HUES6 (cell line): ENCODE results near the gene TBC1D2B.
"Not testable (repeated sequence)": the region's sequence is repeated elsewhere in the genome, so short reads cannot be mapped to it uniquely, and the experiment has no call there.

Experiments used
- H3K27ac ChIP-seq: 2 replicates; pipeline ENCODE4 v1.7.0; 2013; ENCODE audit warnings: low read depth, mild to moderate bottlenecking, low read length, inconsistent platforms
- H3K27me3 ChIP-seq: 2 replicates; pipeline ENCODE4 v1.6.1; 2013; ENCODE audit warnings: low read length; ENCODE audit not compliant: control insufficient read depth, insufficient read depth
- H3K36me3 ChIP-seq: 2 replicates; pipeline ENCODE4 v1.6.1; 2013; ENCODE audit warnings: low read length; ENCODE audit not compliant: control insufficient read depth, insufficient read depth
- H3K4me1 ChIP-seq: 2 replicates; pipeline ENCODE4 v1.6.1; 2013; ENCODE audit warnings: low read length; ENCODE audit not compliant: control insufficient read depth, insufficient read depth
- H3K4me3 ChIP-seq: 2 replicates; pipeline ENCODE4 v1.5.1; 2013; ENCODE audit warnings: low read depth, low read length
- H3K9ac ChIP-seq: one replicate; pipeline ENCODE4 v1.6.1; 2013; ENCODE audit warnings: mild to moderate bottlenecking, low read length
- H3K9me3 ChIP-seq: 2 replicates; pipeline ENCODE4 v1.6.1; 2013; ENCODE audit warnings: low read depth, low read length; ENCODE audit not compliant: control insufficient read depth, insufficient read depth

TBC1D2B gene

DNA sequence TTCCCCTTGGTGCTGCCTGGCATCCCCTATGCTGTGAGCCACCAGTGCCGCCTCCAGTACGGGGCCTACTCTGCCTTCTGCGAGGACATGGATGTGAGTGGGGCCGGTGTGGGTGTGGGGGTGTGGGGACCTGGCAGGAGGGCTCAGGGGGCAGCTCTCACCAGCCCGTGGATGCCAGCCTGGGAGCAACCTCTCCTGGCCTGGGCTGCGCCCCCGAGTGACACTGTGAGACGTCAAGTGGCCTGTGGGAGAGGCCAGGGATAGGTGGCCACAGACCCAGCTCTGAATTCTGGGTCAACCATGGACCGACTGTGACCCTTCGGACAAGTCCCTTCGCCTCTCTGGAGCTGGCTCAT lies 101.4 kb downstream of the TBC1D2B start:
- H3K36me3 ChIP-seq, H3K9me3 ChIP-seq, H3K27me3 ChIP-seq, H3K9ac ChIP-seq, H3K4me3 ChIP-seq, H3K4me1 ChIP-seq, H3K27ac ChIP-seq: not testable (repeated sequence)

DNA sequence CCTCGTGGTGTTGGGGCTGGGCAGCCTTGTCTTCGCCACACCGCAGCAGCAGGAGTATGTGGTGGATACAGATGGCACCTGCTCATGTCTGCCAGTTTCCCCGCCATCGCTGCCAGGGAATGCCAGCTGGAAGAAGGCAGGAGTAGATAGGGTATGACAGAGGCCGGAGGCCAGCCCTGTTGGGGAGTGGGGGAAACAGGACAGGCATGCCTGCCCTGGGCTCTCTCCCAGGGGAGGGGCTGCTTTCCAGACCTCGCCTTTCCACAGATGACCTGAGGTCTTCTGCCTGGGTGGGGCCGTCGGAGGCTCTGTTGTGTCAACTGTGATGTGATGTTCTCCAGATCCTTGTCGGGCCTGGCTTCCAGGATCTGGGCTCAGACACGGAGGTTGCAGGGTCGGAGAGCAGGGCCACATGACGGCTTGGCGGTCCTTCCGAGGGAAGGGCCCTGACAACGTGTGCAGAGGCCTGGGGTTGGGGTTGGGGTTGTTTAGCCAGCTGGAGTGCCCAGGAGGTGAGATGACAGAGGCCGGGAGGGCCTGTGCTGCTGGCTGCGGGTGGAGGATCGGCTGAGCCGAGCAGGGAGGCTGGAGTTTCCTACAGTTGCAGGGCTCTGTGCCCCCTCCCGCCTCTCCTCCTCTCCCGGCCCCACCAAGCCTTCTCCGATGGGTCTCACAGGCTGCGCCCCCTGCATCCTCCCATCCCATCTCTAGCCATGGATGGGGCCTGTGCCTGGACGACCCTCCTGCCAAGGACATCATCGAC lies 102.0 kb downstream of the TBC1D2B start:
- H3K36me3 ChIP-seq = no peaks in the 10 kb centered on the region
- H3K27me3 ChIP-seq = no peaks in the 10 kb centered on the region
- no peaks in the 10 kb centered on the region for H3K4me1 ChIP-seq
- H3K9me3 ChIP-seq = no peaks in the 10 kb centered on the region
- no peak overlapping the region for H3K27ac ChIP-seq
- no peak overlapping the region for H3K4me3 ChIP-seq
- H3K9ac ChIP-seq = no peak overlapping the region

DNA sequence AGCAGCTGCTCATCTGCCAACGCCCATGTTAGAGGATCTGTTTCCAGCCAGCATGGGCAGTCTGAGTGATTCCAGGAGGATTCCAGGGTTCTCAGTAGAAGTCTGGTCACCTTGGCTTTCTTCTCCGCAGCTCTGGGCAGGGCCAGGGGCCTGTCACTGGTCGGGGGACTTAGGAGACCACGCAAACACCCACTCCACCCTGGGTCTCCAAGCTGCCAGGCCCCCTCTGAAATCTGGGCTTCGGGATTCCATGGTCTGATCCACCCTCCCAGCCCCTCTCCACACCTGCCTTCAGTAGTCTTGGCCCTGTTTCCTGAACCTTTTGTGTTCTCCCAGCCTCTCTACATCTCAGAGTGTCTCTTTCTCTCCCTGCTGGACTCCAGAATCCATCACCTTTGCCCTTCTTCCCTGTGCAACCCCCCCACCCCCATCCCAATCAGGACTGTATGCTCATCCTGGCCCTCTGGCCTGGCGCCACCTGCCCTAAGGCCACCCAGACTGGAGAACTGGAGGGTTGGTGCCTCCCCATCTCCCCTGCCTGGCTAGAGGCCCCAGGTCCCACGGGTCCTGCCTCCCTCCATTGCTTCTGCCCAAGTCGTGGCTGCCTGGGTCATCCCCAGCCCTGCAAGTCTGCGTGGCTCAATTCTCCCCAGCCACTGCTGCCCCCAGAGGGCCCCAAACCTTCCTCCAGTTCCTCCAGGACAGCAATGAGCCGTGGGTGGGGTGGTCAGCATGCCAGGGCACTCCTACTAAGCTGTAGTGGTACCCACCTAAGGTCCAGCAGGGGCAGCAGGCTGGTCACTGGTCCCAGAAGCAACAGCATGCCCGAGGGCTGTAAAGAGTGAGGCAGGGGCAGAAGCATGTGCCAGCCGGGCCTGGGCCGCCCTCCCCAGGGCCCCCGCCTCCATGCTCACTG lies 102.8 kb downstream of the TBC1D2B start:
- Histone ChIP-seq H3K27me3 (no peaks in the 10 kb centered on the region), H3K9me3 (no peaks in the 10 kb centered on the region), H3K4me1 (no peaks in the 10 kb centered on the region), H3K9ac (no peak overlapping the region), H3K4me3 (no peak overlapping the region), H3K36me3 (no peaks in the 10 kb centered on the region), H3K27ac (no peak overlapping the region)

DNA sequence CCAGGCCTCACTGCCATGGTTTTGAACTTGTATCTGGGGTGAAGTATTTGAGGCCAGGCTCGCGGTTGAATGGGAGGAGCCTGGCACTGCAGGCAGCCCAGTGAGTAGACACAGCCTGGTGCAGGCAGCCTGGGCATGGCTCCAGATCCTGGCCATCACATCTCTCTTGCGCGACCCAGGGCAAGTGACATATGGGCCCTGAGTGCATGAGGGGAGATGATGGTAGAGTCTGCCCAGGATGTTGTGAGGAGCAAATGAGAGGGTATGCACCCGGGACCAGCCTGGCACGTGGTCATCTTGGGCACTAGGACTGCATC lies 103.5 kb downstream of the TBC1D2B start:
- H3K9me3 ChIP-seq = no peaks in the 10 kb centered on the region
- H3K4me1 ChIP-seq = no peaks in the 10 kb centered on the region
- H3K9ac ChIP-seq = no peak overlapping the region
- no peak overlapping the region for H3K4me3 ChIP-seq
- H3K36me3 ChIP-seq = no peaks in the 10 kb centered on the region
- H3K27ac ChIP-seq = no peak overlapping the region
- H3K27me3 ChIP-seq = no peaks in the 10 kb centered on the region

DNA sequence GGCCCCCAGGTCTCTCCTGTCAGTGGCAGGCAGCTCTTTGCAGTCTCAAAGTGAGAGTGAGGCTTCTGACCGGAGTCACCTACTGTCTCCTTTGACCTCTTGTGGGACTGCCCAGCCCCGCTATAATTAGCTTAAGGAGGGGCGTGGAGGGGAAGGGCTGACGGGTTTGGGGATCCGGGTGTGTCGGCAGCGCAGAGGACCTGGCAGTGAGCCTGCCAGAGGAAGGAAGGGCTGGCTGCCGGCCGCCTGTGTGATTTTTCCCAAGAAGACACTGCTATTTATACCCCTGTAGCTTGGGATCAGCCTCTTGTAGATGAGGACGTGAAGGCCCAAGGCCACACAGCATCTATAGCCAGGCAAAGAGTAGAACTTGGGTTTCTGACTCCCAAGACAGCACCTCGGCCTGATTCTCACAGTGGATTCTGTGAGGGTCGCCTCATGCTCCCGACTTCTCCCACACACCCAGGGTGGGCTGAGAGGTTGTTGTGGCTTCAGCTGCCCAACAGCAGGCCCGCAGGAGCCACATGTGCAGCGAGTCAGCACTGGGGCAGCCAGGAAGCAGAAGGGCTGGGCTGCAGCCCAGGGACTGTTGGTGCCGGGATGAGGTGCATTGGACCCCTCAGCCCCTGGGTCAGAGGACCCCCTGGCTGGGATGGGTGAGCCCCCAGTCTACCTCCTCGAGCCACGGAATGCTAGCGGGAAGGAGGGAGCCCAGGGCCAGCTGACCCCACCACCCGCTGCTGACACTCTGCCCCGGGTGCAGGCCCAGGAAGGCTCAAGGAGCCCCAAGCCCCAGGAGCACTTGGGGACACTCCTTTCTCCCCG lies 104.0 kb downstream of the TBC1D2B start:
- not testable (repeated sequence) for H3K4me1 ChIP-seq, H3K9ac ChIP-seq, H3K27me3 ChIP-seq, H3K4me3 ChIP-seq, H3K27ac ChIP-seq, H3K36me3 ChIP-seq, H3K9me3 ChIP-seq

DNA sequence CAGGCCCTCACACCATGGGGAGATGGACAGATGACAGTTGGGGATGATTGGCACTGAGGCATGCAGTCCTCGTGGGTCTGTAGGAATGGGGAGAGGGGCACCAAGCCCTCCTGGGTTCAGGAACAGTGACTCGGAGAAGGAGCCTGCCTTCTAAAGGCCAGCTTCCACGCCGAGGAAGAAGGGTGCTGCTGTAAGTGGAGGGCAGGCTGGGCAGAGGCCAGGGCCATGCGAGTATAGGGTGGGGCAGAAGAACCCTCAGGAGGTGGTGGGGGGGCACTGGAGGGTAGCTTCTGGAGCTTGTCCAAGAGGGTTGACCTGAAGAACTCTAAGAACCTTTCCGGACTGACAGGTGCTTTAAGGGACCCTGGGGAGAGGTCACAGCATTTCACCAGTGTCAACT lies 104.8 kb downstream of the TBC1D2B start:
- H3K36me3 ChIP-seq, H3K9ac ChIP-seq: not testable (repeated sequence)

DNA sequence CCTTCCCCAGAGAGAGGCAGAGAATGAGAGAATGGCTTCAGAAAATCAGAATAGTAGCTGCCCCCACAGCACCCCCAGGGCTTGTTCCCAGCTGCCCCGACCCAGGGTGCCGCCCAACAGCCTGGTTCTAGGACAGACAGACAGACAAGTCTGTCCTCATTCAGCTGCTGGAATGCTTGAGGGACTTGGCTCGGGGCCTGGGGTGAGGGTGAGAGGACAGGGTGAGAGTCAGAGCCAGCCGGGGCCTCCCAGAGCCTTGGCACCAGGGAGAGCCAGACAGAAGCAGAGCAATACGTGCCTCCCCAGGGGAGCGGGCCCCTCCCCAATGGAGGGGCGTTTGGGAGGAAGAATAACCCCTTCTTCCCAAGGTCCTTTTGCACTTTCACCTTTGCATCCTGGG lies 105.6 kb downstream of the TBC1D2B start:
- H3K4me3 ChIP-seq, H3K36me3 ChIP-seq: not testable (repeated sequence)

More for the DNA sequence above, 104.8 kb downstream of the TBC1D2B start:
- H3K27ac ChIP-seq, H3K27me3 ChIP-seq, H3K4me3 ChIP-seq, H3K9me3 ChIP-seq, H3K4me1 ChIP-seq: not testable (repeated sequence)

DNA sequence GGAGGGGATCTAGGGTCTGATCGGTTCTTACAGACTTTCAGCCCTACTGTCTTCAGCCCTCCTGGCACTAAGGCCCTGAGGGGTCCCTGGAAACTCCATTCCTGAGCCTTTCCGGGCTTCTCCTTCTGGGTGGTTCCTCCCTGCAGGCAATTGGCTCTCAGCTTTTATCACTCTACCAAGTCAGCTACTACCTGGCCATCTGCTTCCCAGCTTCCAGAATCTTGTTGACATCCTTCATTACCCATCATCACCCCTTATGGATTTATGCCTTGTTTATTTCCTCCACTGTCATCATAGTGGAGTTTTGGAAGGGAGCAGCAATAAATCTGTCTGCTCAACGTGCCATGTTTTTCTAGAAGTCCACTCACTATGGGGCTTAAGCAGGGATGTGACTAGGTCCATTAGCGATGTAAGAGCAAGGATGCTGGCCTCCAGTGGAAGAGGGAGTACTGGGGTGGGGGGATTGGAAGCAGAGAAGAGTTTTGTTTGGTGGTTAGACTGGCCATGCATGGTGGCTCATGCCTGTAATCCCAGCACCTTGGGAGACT lies 106.6 kb downstream of the TBC1D2B start:
- not testable (repeated sequence) for H3K36me3 ChIP-seq, H3K4me1 ChIP-seq, H3K9ac ChIP-seq, H3K27ac ChIP-seq, H3K9me3 ChIP-seq, H3K27me3 ChIP-seq, H3K4me3 ChIP-seq

More for the DNA sequence above, 105.6 kb downstream of the TBC1D2B start:
- not testable (repeated sequence) for H3K9ac ChIP-seq, H3K9me3 ChIP-seq, H3K27me3 ChIP-seq, H3K4me1 ChIP-seq, H3K27ac ChIP-seq

DNA sequence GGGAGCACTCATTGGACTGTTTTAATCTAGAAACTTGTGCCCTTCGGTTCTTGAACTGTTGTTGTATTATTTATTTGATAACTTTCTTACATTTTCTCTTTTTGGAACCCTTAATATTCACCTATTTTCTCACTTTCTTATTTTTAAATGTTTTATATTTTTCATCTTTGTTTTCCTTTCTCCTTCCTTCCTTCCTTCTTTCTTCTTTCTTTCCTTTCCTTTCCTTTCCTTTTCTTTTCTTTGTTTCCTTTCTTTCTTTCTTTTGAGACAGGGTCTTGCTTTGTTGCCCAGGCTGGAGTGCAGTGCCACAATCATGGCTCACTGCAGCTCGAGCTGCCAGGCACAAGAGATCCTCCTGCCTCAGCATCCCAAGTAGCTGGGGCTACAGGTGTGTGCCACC lies 108.5 kb downstream of the TBC1D2B start:
- Histone ChIP-seq H3K36me3 (no peaks in the 10 kb centered on the region), H3K27ac (no peak overlapping the region), H3K4me3 (no peak overlapping the region), H3K4me1 (no peaks in the 10 kb centered on the region), H3K9me3 (no peaks in the 10 kb centered on the region), H3K27me3 (no peaks in the 10 kb centered on the region), H3K9ac (no peak overlapping the region)

DNA sequence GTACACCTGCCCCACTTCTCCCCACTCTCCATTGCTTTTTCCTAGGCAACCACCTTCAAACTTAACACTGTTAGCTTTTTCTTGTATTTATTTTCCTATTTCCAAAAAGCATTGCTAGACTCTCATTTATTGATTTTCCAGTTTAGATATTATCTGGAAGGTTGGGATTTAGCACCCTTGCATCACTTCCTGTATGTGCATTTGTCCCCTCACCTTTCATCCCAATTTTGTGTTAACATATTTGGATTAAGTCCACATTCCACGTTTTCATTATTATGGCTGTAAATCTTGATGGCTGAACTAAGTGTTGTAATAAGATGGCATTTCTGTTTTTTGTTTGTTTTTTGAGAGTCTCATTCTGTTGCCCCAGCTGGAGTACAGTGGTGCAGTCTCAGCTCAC lies 109.7 kb downstream of the TBC1D2B start:
- H3K27ac ChIP-seq = no peak overlapping the region
- H3K27me3 ChIP-seq = no peaks in the 10 kb centered on the region
- H3K4me3 ChIP-seq = no peak overlapping the region
- no peaks in the 10 kb centered on the region for H3K36me3 ChIP-seq
- H3K9me3 ChIP-seq = 0 out of 2 replicates have a peak, but pooled peaks cover 6% of the 10 kb centered on the region
- no peaks in the 10 kb centered on the region for H3K4me1 ChIP-seq
- no peak overlapping the region for H3K9ac ChIP-seq

DNA sequence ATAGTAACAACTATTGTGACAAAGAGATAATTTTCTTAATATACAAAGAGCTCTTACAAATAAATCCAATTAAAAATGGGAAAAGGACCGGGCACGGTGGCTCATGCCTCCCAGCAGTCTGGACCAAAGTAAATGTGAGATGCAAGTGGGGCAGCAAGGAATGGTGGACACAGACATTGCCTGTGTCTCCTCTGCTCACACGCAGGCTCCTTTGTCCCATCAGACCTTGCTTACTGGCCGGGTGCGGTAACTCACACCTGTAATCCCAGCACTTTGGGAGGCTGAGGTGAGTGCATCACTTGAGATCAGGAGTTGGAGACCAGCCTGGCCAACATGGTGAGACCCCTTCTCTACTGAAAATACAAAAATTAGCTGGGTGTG lies 110.3 kb downstream of the TBC1D2B start:
- H3K4me3 ChIP-seq, H3K9ac ChIP-seq, H3K4me1 ChIP-seq, H3K36me3 ChIP-seq, H3K27ac ChIP-seq, H3K27me3 ChIP-seq, H3K9me3 ChIP-seq: not testable (repeated sequence)
